IMR-90 (cell line): Measurements from ENCODE around the gene SSBP2. TPM values are rescaled to one million over a fixed set of nuclear protein-coding genes. Genes with fewer than 3 reads are reported as not detected.

Experiments
- ATAC-seq: fragments of 200-7000 bp; cut with Tn5 transposase; 2 replicates; pipeline ENCODE4 v1.9.1; 2020; ENCODE audit warnings: low read depth, mild to moderate bottlenecking, moderate library complexity
- BruUV-seq: library from RNA; stranded (reverse); fragments of 400-500 nt; replicated peaks from 2 replicates; lab custom pipeline; 2021; lab: Mats Ljungman, UMichigan
- CTCF ChIA-PET: fragments of 300-600 bp; formaldehyde crosslinking; extraction: SDS; loops from one replicate; lab custom pipeline; 2021; ENCODE audit warnings: antibody characterized with exemption; lab: Yijun Ruan, JAX
- POLR2A ChIA-PET: fragments of 300-600 bp; sonication (Branson Sonifier 250); formaldehyde crosslinking; loops from one replicate; lab custom pipeline; 2022; ENCODE audit warnings: antibody characterized with exemption; ENCODE audit not compliant: unreplicated experiment; lab: Charles Lee
- DNase-seq: peaks from one replicate; pipeline ENCODE4 v3.0.0; 2013
- H2AFZ ChIP-seq: replicated peaks from 2 replicates; pipeline ENCODE3; 2013; ENCODE audit warnings: low read length, mild to moderate bottlenecking; ENCODE audit not compliant: poor library complexity
- H2AK5ac ChIP-seq: 2 replicates; pipeline ENCODE4 v1.6.1; 2013; ENCODE audit warnings: low read depth, low read length, inconsistent platforms
- H2AK9ac ChIP-seq: replicated peaks from 2 replicates; pipeline ENCODE3; 2013; ENCODE audit warnings: mild to moderate bottlenecking, low read depth, low read length, moderate library complexity; ENCODE audit not compliant: poor library complexity
- H2BK120ac ChIP-seq: 2 replicates; pipeline ENCODE4 v1.6.1; 2013; ENCODE audit warnings: low read depth, low read length, inconsistent platforms
- H2BK15ac ChIP-seq: 3 replicates; pipeline ENCODE4 v1.6.1; 2013; ENCODE audit warnings: low read depth, low read length, inconsistent platforms
- H2BK20ac ChIP-seq: 2 replicates; pipeline ENCODE4 v1.6.1; 2013; ENCODE audit warnings: low read depth, mild to moderate bottlenecking, inconsistent platforms, low read length, moderate library complexity
- H2BK5ac ChIP-seq: 2 replicates; pipeline ENCODE4 v1.6.1; 2013; ENCODE audit warnings: mild to moderate bottlenecking, low read depth, low read length, inconsistent platforms; ENCODE audit not compliant: poor library complexity, severe bottlenecking
- H3K14ac ChIP-seq: replicated peaks from 2 replicates; pipeline ENCODE4 v1.6.1; 2013; ENCODE audit warnings: low read depth, low read length, inconsistent platforms
- H3K18ac ChIP-seq: 2 replicates; pipeline ENCODE4 v1.6.1; 2013; ENCODE audit warnings: low read depth, low read length, control low read depth
- H3K23ac ChIP-seq: 2 replicates; pipeline ENCODE4 v1.6.1; 2013; ENCODE audit warnings: low read depth, low read length, inconsistent platforms
- H3K27ac ChIP-seq: 2 replicates; pipeline ENCODE4 v1.5.1; 2013; ENCODE audit warnings: mild to moderate bottlenecking, control low read depth, low read length; ENCODE audit not compliant: insufficient read depth
- H3K27me3 ChIP-seq: 2 replicates; pipeline ENCODE4 v1.6.1; 2013; ENCODE audit warnings: low read length; ENCODE audit not compliant: control insufficient read depth, insufficient read depth
- H3K36me3 ChIP-seq: 2 replicates; pipeline ENCODE4 v1.6.1; 2013; ENCODE audit warnings: low read length, mixed read lengths; ENCODE audit not compliant: control insufficient read depth, insufficient read depth
- H3K4ac ChIP-seq: 2 replicates; pipeline ENCODE4 v1.6.1; 2013; ENCODE audit warnings: low read depth, low read length, inconsistent platforms
- H3K4me1 ChIP-seq: 2 replicates; pipeline ENCODE4 v1.6.1; 2013; ENCODE audit warnings: low read length, mixed read lengths; ENCODE audit not compliant: control insufficient read depth, insufficient read depth
- H3K4me2 ChIP-seq: 2 replicates; pipeline ENCODE4 v1.6.1; 2013; ENCODE audit warnings: low read depth, mild to moderate bottlenecking, control low read depth, low read length, moderate library complexity
- H3K4me3 ChIP-seq: 2 replicates; pipeline ENCODE4 v1.5.1; 2013; ENCODE audit warnings: low read depth, mild to moderate bottlenecking, control low read depth, low read length, moderate library complexity; ENCODE audit not compliant: insufficient read depth
- H3K56ac ChIP-seq: 2 replicates; pipeline ENCODE4 v1.6.1; 2013; ENCODE audit warnings: low read length, inconsistent platforms; ENCODE audit not compliant: insufficient read depth; ENCODE audit errors: extremely low read depth
- H3K79me1 ChIP-seq, 2 experiments: 2 replicates each; pipeline ENCODE4 v1.6.1; 2013; ENCODE audit warnings: low read length in 2 of 2, inconsistent platforms in 1 of 2, low read depth in 1 of 2
- H3K9ac ChIP-seq: 2 replicates; pipeline ENCODE4 v1.6.1; 2013; ENCODE audit warnings: low read depth, low read length, control low read depth
- H3K9me1 ChIP-seq: 2 replicates; pipeline ENCODE4 v1.6.1; 2013; ENCODE audit warnings: low read length, inconsistent platforms; ENCODE audit not compliant: insufficient read depth
- H3K9me3 ChIP-seq: 2 replicates; pipeline ENCODE4 v1.6.1; 2013; ENCODE audit warnings: low read length; ENCODE audit not compliant: control insufficient read depth, insufficient read depth
- H4K20me1 ChIP-seq: 2 replicates; pipeline ENCODE4 v1.6.1; 2013; ENCODE audit warnings: low read length, inconsistent platforms; ENCODE audit not compliant: insufficient read depth
- H4K5ac ChIP-seq: 2 replicates; pipeline ENCODE4 v1.6.1; 2013; ENCODE audit warnings: mild to moderate bottlenecking, low read depth, low read length, control low read depth
- H4K8ac ChIP-seq, 2 experiments: 2 replicates each; pipeline ENCODE4 v1.6.1; 2013; ENCODE audit warnings: low read depth in 2 of 2, low read length in 2 of 2, control low read depth in 1 of 2, inconsistent platforms in 1 of 2
- H4K91ac ChIP-seq: 2 replicates; pipeline ENCODE4 v1.6.1; 2013; ENCODE audit warnings: low read depth, low read length, inconsistent platforms; ENCODE audit not compliant: insufficient read depth
- BHLHE40 ChIP-seq: fragments of 150-350 bp; IDR thresholded peaks from 2 replicates; pipeline ENCODE4 v1.6.1; 2016; ENCODE audit warnings: mild to moderate bottlenecking, low read depth, low read length
- CEBPB ChIP-seq: IDR thresholded peaks from 2 replicates; pipeline ENCODE4 v1.6.1; 2012; ENCODE audit warnings: low read depth, low read length, improper control_type of control experiment
- CHD1 ChIP-seq: IDR thresholded peaks from 2 replicates; pipeline ENCODE4 v1.6.1; 2012; ENCODE audit warnings: low read depth, low read length, improper control_type of control experiment
- CTCF ChIP-seq: conservative IDR thresholded peaks from 2 replicates; pipeline ENCODE4 v1.5.1; 2012; ENCODE audit warnings: mild to moderate bottlenecking, low read depth, low read length, improper control_type of control experiment
- ELK1 ChIP-seq: fragments of 150-350 bp; IDR thresholded peaks from 2 replicates; pipeline ENCODE4 v1.6.1; 2016; ENCODE audit warnings: low read depth, mild to moderate bottlenecking, low read length, moderate library complexity, borderline replicate concordance
- MAFK ChIP-seq: IDR thresholded peaks from 2 replicates; pipeline ENCODE4 v1.6.1; 2012; ENCODE audit warnings: low read depth, low read length, improper control_type of control experiment
- NFE2L2 ChIP-seq: fragments of 150-350 bp; IDR thresholded peaks from 2 replicates; pipeline ENCODE4 v1.6.1; 2016; ENCODE audit warnings: low read depth, mild to moderate bottlenecking, low read length
- POLR2A ChIP-seq: IDR thresholded peaks from 2 replicates; pipeline ENCODE4 v1.6.1; 2012; ENCODE audit warnings: mild to moderate bottlenecking, low read depth, low read length
- USF2 ChIP-seq: fragments of 150-350 bp; IDR thresholded peaks from 2 replicates; pipeline ENCODE4 v1.6.1; 2017; ENCODE audit warnings: mild to moderate bottlenecking, antibody characterized with exemption, low read length, low read depth
- WGBS, 2 experiments: methylation state at CpG; one replicate each; pipeline versions ENCODE4 v1.1.5 to v1.1.7; 2013; ENCODE audit warnings: missing lambda C conversion rate in 2 of 2; ENCODE audit not compliant: insufficient read length in 1 of 2; ENCODE audit errors: extremely low coverage in 2 of 2; 5-methylcytosine and 5-hydroxymethylcytosine counted together
- dilution Hi-C: fragments of 300-500 bp; cut with HindIII; formaldehyde crosslinking; loops from one replicate; pipeline ENCODE4 v1.14.3; 2018; ENCODE audit warnings: low sequenced_read_pairs; ENCODE audit not compliant: unreplicated experiment
- in situ Hi-C: fragments of 300-500 bp; cut with MboI; formaldehyde crosslinking; loops from 3 replicates; pipeline ENCODE4 v1.14.3; 2019; ENCODE audit warnings: low sequenced_read_pairs, inconsistent platforms, mixed read lengths
- intact Hi-C: fragments of 100-400 bp; cut with micrococcal nuclease; formaldehyde crosslinking; loops from 2 replicates; pipeline ENCODE4 v1.10.0; 2022
- polyA plus RNA-seq, 3 experiments: library from polyadenylated mRNA; depleted of rRNA; stranded (reverse); fragments of >200 nt; gene quantifications; 2 replicates each; pipeline ENCODE4 v1.2.3, GENCODE V29; 2012; ENCODE audit warnings: low replicate concordance in 1 of 3
- total RNA-seq: library from RNA; depleted of rRNA; stranded (reverse); fragments of >200 nt; gene quantifications from 2 replicates; pipeline ENCODE4 v1.2.3, GENCODE V29; 2012

SSBP2 gene
- total and polyA plus RNA-seq, 2 of the 4 experiments (the other 2 are of a cell fraction): 38.4 to 42.7 TPM

GRCh38 chr5:81665795-81666194 is 85.1 kb downstream of the SSBP2 start:
- H3K79me1 ChIP-seq: peaks cover 2 to 6% of the 10 kb centered on the region in 2 experiments; a peak in 1 of 4 replicates
- ChIA-PET CTCF (no interaction called here), POLR2A (no interaction called here)
- no peak overlapping the region for H3K9ac ChIP-seq
- no peaks in the 10 kb centered on the region for H3K4me1 ChIP-seq
- intact Hi-C loops: no loop called here
- H3K4ac ChIP-seq: no peak overlapping the region
- H3K18ac ChIP-seq: no peak overlapping the region
- H3K23ac ChIP-seq: no peak overlapping the region
- dilution Hi-C loops: no loop called here
- no peak overlapping the region for H2AK9ac ChIP-seq
- no peak overlapping the region for H2AK5ac ChIP-seq
- H2AFZ ChIP-seq: no peak overlapping the region
- no peak overlapping the region for H4K8ac ChIP-seq
- no peak overlapping the region for H3K27ac ChIP-seq
- H2BK120ac ChIP-seq: no peak overlapping the region
- H2BK20ac ChIP-seq: no peak overlapping the region
- DNase-seq (no peak), ATAC-seq (no peak)
- no TSS peak for BruUV-seq
- H3K14ac ChIP-seq: no peak overlapping the region
- no peaks in the 10 kb centered on the region for H4K20me1 ChIP-seq
- no peaks in the 10 kb centered on the region for H3K36me3 ChIP-seq
- no peaks in the 10 kb centered on the region for H3K9me1 ChIP-seq
- no peak overlapping the region for H2BK15ac ChIP-seq
- no peaks in the 10 kb centered on the region for H3K9me3 ChIP-seq
- H4K5ac ChIP-seq: no peak overlapping the region
- H4K91ac ChIP-seq: no peak overlapping the region
- H3K4me2 ChIP-seq: no peak overlapping the region
- H3K4me3 ChIP-seq: no peak overlapping the region
- in situ Hi-C loops: no loop called here
- H3K27me3 ChIP-seq: no peaks in the 10 kb centered on the region
- H2BK5ac ChIP-seq: no peak overlapping the region
- no CpG with 5 or more reads among the region's 1 CpG for WGBS, 2 experiments
- H3K56ac ChIP-seq: no peak overlapping the region
- no peak for TF ChIP-seq CTCF
- no peak for TF ChIP-seq ELK1
- TF ChIP-seq USF2: no peak
- TF ChIP-seq POLR2A: no peak
- no peak for TF ChIP-seq NFE2L2
- no peak for TF ChIP-seq MAFK
- TF ChIP-seq BHLHE40: no peak
- no peak for TF ChIP-seq CEBPB
- no peak for TF ChIP-seq CHD1
